ENCODE measurements around the gene TMEM44. TPM values are rescaled to one million over a fixed set of nuclear protein-coding genes. Genes with fewer than 3 reads are reported as not detected.

The TMEM44 gene
- total and polyA plus RNA-seq, 9 of the 15 experiments (the other 6 are each of a cell fraction or from before 2014, with no cell fraction given): 0.53 to 18.1 (median 11.3) TPM

GRCh38 chr3:194548346-194549321, 84.6 kb downstream of the TMEM44 start:
- no peak overlapping the region for H3K4me2 ChIP-seq (ENCODE audit: insufficient read depth, low read length)
- FAIRE-seq (no peak), DNase-seq (ENCODE audit: extremely low read depth in 1 of 4, low spot score in 3 of 4) (no peak), ATAC-seq (no peak)
- H3K36me3 ChIP-seq (ENCODE audit: control insufficient read depth, insufficient read depth, low read length): no peaks in the 10 kb centered on the region
- no peaks in the 10 kb centered on the region for H3K79me2 ChIP-seq (ENCODE audit: control insufficient read depth, insufficient read depth, low read length)
- in situ Hi-C loops (cut with MboI) (no loop called here), intact Hi-C loops (cut with micrococcal nuclease) (no loop called here)
- peak overlapping the region; percentile 14; the same call in 1 of the 2 replicates for H2AFZ ChIP-seq (ENCODE audit: low read depth, low read length)
- ChIA-PET CTCF (ENCODE audit: low intra/inter-chr PET ratio) (no interaction called here), POLR2A (no interaction called here)
- H3K9ac ChIP-seq (ENCODE audit: insufficient read depth in 1 of 2, low read depth in 2 of 2, low read length in 2 of 2): no peak overlapping the region
- H3K27me3 ChIP-seq (ENCODE audit: control insufficient read depth in 2 of 2, insufficient read depth in 2 of 2, low read length in 2 of 2): no peaks in the 10 kb centered on the region
- no peak overlapping the region for H3K4me3 ChIP-seq
- H3K27ac ChIP-seq (ENCODE audit: extremely low read depth, low read depth, low read length): no peak overlapping the region
- H3K9me3 ChIP-seq (replicated peaks; ENCODE audit: control insufficient read depth, insufficient read depth, low read depth, low read length): no peaks in the 10 kb centered on the region; the same call in 1 of the 2 replicates
- no peaks in the 10 kb centered on the region for H4K20me1 ChIP-seq (replicated peaks; ENCODE audit: control insufficient read depth, insufficient read depth, low read length)
- no peak for TF ChIP-seq GABPA (tag; conservative IDR thresholded peaks at IDR 0.05; ENCODE audit: low read depth)
- TF ChIP-seq ESRRA (IDR thresholded peaks at IDR 0.05; ENCODE audit: borderline replicate concordance, low read depth): no peak
- TF ChIP-seq ZNF655 (CRISPR knock-in tag; IDR thresholded peaks at IDR 0.05): no peak
- no peak for TF ChIP-seq CC2D1A (IDR thresholded peaks at IDR 0.05)
- no peak for TF ChIP-seq HDAC3 (IDR thresholded peaks at IDR 0.05; ENCODE audit: borderline replicate concordance, partially characterized antibody)
- TF ChIP-seq FOXM1 (IDR thresholded peaks at IDR 0.05; ENCODE audit: low read depth): no peak
- no peak for TF ChIP-seq FOXM1 (CRISPR knock-in tag; IDR thresholded peaks at IDR 0.05; ENCODE audit: low read depth)
- TF ChIP-seq HOXB6 (CRISPR knock-in tag; IDR thresholded peaks at IDR 0.05; ENCODE audit: borderline replicate concordance): no peak
- TF ChIP-seq ZNF707 (CRISPR knock-in tag; conservative IDR thresholded peaks at IDR 0.05): no peak
- TF ChIP-seq ZBTB9 (CRISPR knock-in tag; IDR thresholded peaks at IDR 0.05): no peak
- WGBS (ENCODE audit: insufficient coverage, low coverage, missing lambda C conversion rate): 74% methylated on average over 16 of the region's 16 CpGs
- peaks cover 0 to 3% of the 10 kb centered on the region in 2 experiments; a peak in 2 of 5 replicates for H3K4me1 ChIP-seq (replicated peaks in 1 of 2; ENCODE audit: control insufficient read depth in 2 of 2, insufficient read depth in 2 of 2, low read length in 2 of 2)
- no TSS peak for BruUV-seq (replicated peaks)
- no peaks in the 10 kb centered on the region for H3K9me1 ChIP-seq (ENCODE audit: control insufficient read depth, insufficient read depth, low read length)
